Erythroblast (primary cell): ENCODE data around the gene DYRK4.
A peak's percentile ranks its signal among the peaks of the same experiment; 100 is the strongest.

Experiments used
- DNase-seq, 2 experiments: peaks; one replicate each; lab custom pipeline; 2025; lab: John Stamatoyannopoulos, UW
- GATA1 ChIP-seq: IDR thresholded peaks from 2 replicates; pipeline ENCODE4 v1.6.1; 2011; ENCODE audit warnings: low read depth, mild to moderate bottlenecking, control low read depth, low read length, moderate library complexity
- POLR2A ChIP-seq: IDR thresholded peaks from 2 replicates; pipeline ENCODE4 v1.6.1; 2011; ENCODE audit warnings: mild to moderate bottlenecking, low read length

Gene DYRK4

GRCh38 chr12:4610481-4610880 is 48.5 kb downstream of the DYRK4 start:
- DNase-seq: no peak
- no peak for TF ChIP-seq POLR2A
- TF ChIP-seq GATA1: no peak

- no peak for TF ChIP-seq GATA1
- no peak for TF ChIP-seq POLR2A
- no peak for DNase-seq
Measured at GRCh38 chr12:4615667-4616066, 53.7 kb downstream of the DYRK4 start.

GRCh38 chr12:4621511-4621910 is 59.5 kb downstream of the DYRK4 start:
- no peak for DNase-seq
- TF ChIP-seq GATA1 (no peak), POLR2A (no peak)

GRCh38 chr12:4626543-4626942 is 64.5 kb downstream of the DYRK4 start:
- TF ChIP-seq GATA1 (no peak), POLR2A (no peak)
- no peak for DNase-seq

GRCh38 chr12:4628406-4628805 is 66.4 kb downstream of the DYRK4 start:
- DNase-seq: no peak
- TF ChIP-seq GATA1 (no peak), POLR2A (no peak)

GRCh38 chr12:4630262-4630661 is 68.3 kb downstream of the DYRK4 start:
- DNase-seq: no peak
- TF ChIP-seq GATA1 (no peak), POLR2A (no peak)

GRCh38 chr12:4643747-4644146 is 81.7 kb downstream of the DYRK4 start:
- no peak for DNase-seq
- TF ChIP-seq GATA1 (no peak), POLR2A (no peak)

- DNase-seq: no peak
- no peak for TF ChIP-seq GATA1
- no peak for TF ChIP-seq POLR2A
Measured at GRCh38 chr12:4645023-4645422, 83.0 kb downstream of the DYRK4 start.

GRCh38 chr12:4648104-4648500 is 86.1 kb downstream of the DYRK4 start:
- TF ChIP-seq GATA1 (no peak), POLR2A (no peak)
- DNase-seq: no peak

GRCh38 chr12:4648501-4649357 is 86.7 kb downstream of the DYRK4 start, which contains the start of the genes AKAP3 and NDUFA9:
TSS of gene AKAP3 (minus strand) at chr12:4649051. CDS start at chr12:4638196, 10,855 bp downstream.
TSS of gene NDUFA9 (plus strand) at chr12:4649114. CDS start at chr12:4649127, 13 bp downstream.
- DNase-seq: peak; percentile 89
- TF ChIP-seq GATA1 (no peak), POLR2A (peak; percentile 87)

- no peak for DNase-seq
- TF ChIP-seq GATA1: no peak
- no peak for TF ChIP-seq POLR2A
Measured at GRCh38 chr12:4649358-4649661, 87.3 kb downstream of the DYRK4 start.

GRCh38 chr12:4653257-4653656 is 91.2 kb downstream of the DYRK4 start:
- TF ChIP-seq POLR2A: no peak
- no peak for TF ChIP-seq GATA1
- DNase-seq: no peak

- no peak for DNase-seq
- TF ChIP-seq POLR2A (no peak), GATA1 (no peak)
Measured at GRCh38 chr12:4653691-4654090, 91.7 kb downstream of the DYRK4 start.
